DOHH2 (cell line): ENCODE data around the gene LANCL1.

Source experiments
- H3F3A ChIP-seq: fragments of 200-600 bp; sonication (generic), shearing (Covaris generic); 2 replicates; pipeline ENCODE4 v1.6.0; 2016; ENCODE audit warnings: antibody characterized with exemption, mild to moderate bottlenecking; ENCODE audit not compliant: control insufficient read depth, insufficient read depth
- H3K27ac ChIP-seq: fragments of 200-600 bp; sonication (generic); 2 replicates; pipeline ENCODE4 v1.5.1; 2014; ENCODE audit warnings: low read depth, mild to moderate bottlenecking, low read length, moderate library complexity
- H3K27me3 ChIP-seq: fragments of 200-600 bp; sonication (generic); 2 replicates; pipeline ENCODE4 v1.6.1; 2014; ENCODE audit warnings: mild to moderate bottlenecking, low read length, mixed read lengths; ENCODE audit not compliant: control insufficient read depth
- H3K36me3 ChIP-seq: fragments of 200-600 bp; sonication (generic); 2 replicates; pipeline ENCODE4 v1.6.1; 2014; ENCODE audit warnings: mild to moderate bottlenecking, low read length, moderate library complexity, mixed read lengths; ENCODE audit not compliant: control insufficient read depth
- H3K4me1 ChIP-seq: fragments of 200-600 bp; sonication (generic); 2 replicates; pipeline ENCODE4 v1.6.1; 2014; ENCODE audit warnings: mild to moderate bottlenecking, low read length, mixed read lengths; ENCODE audit not compliant: control insufficient read depth
- H3K4me2 ChIP-seq: fragments of 200-600 bp; sonication (generic); 2 replicates; pipeline ENCODE4 v1.6.0; 2014; ENCODE audit warnings: mild to moderate bottlenecking, low read length, moderate library complexity
- H3K4me3 ChIP-seq: fragments of 200-600 bp; sonication (generic); 2 replicates; pipeline ENCODE4 v1.5.1; 2014; ENCODE audit warnings: mild to moderate bottlenecking, low read length, mixed read lengths
- H3K79me2 ChIP-seq: fragments of 200-600 bp; sonication (generic); 2 replicates; pipeline ENCODE4 v1.6.1; 2014; ENCODE audit warnings: mild to moderate bottlenecking, low read length, mixed read lengths; ENCODE audit not compliant: control insufficient read depth
- H3K9me2 ChIP-seq: fragments of 200-600 bp; sonication (generic); replicated peaks from 2 replicates; pipeline ENCODE4 v1.6.1; 2014; ENCODE audit warnings: mild to moderate bottlenecking, low read length, mixed read lengths; ENCODE audit not compliant: control insufficient read depth
- H3K9me3 ChIP-seq: fragments of 200-600 bp; sonication (generic); 2 replicates; pipeline ENCODE4 v1.6.1; 2014; ENCODE audit warnings: antibody characterized with exemption, low read length, mixed read lengths; ENCODE audit not compliant: control insufficient read depth, insufficient read depth
- H4K20me1 ChIP-seq: fragments of 200-600 bp; sonication (generic); 2 replicates; pipeline ENCODE4 v1.6.0; 2014; ENCODE audit warnings: low read depth, mild to moderate bottlenecking, antibody characterized with exemption, low read length, moderate library complexity; ENCODE audit not compliant: control insufficient read depth, insufficient read depth
- EZH2phosphoT487 ChIP-seq: fragments of 200-600 bp; sonication (generic); IDR thresholded peaks from 2 replicates; pipeline ENCODE4 v1.6.1; 2017; ENCODE audit warnings: borderline replicate concordance, mild to moderate bottlenecking, antibody characterized with exemption, low read length, moderate library complexity, mixed read lengths
- TF ChIP-seq, protein P1 (sequence below): fragments of 200-600 bp; sonication (generic); IDR thresholded peaks from one replicate; pipeline ENCODE4 v1.5.1; 2014; ENCODE audit warnings: antibody characterized with exemption, mild to moderate bottlenecking, low read depth, low read length; ENCODE audit not compliant: poor library complexity, severe bottlenecking

LANCL1 gene

GRCh38 chr2:210435439-210435838 lies 41.1 kb downstream of the LANCL1 start:
- TF ChIP-seq, protein P1, sequence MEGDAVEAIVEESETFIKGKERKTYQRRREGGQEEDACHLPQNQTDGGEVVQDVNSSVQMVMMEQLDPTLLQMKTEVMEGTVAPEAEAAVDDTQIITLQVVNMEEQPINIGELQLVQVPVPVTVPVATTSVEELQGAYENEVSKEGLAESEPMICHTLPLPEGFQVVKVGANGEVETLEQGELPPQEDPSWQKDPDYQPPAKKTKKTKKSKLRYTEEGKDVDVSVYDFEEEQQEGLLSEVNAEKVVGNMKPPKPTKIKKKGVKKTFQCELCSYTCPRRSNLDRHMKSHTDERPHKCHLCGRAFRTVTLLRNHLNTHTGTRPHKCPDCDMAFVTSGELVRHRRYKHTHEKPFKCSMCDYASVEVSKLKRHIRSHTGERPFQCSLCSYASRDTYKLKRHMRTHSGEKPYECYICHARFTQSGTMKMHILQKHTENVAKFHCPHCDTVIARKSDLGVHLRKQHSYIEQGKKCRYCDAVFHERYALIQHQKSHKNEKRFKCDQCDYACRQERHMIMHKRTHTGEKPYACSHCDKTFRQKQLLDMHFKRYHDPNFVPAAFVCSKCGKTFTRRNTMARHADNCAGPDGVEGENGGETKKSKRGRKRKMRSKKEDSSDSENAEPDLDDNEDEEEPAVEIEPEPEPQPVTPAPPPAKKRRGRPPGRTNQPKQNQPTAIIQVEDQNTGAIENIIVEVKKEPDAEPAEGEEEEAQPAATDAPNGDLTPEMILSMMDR = no peak
- no peak for TF ChIP-seq EZH2phosphoT487
- no peaks in the 10 kb centered on the region for H3K9me2 ChIP-seq
- peaks cover 45% of the 10 kb centered on the region for H3K36me3 ChIP-seq
- no peaks in the 10 kb centered on the region for H4K20me1 ChIP-seq
- no peak overlapping the region for H3K27ac ChIP-seq
- no peak overlapping the region for H3K4me3 ChIP-seq
- H3K27me3 ChIP-seq = no peaks in the 10 kb centered on the region
- H3K79me2 ChIP-seq = no peaks in the 10 kb centered on the region
- H3K9me3 ChIP-seq = no peaks in the 10 kb centered on the region
- H3K4me1 ChIP-seq = no peaks in the 10 kb centered on the region
- no peaks in the 10 kb centered on the region for H3F3A ChIP-seq
- no peak overlapping the region for H3K4me2 ChIP-seq

DNA sequence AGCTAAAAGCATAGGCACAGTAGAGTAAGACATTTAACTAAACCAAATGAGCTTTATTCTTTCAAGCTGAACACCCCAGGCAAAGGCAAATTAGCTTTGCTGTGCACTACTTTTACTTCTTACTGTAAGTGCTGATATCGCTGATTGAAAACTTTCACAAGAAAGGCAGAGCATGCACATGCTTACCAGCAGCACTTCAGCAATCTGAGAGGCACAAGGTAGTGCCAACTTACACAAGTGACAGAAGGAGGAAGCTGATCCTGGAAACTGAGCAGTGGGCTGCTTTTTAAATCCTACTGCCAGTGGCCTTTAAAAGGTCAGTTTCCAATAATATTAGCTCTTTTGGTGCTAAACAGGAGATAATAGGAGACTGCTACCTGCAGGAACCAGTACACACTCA lies 43.9 kb downstream of the LANCL1 start:
- Histone ChIP-seq H3K36me3 (peaks cover 44% of the 10 kb centered on the region), H3K27me3 (no peaks in the 10 kb centered on the region), H3K79me2 (no peaks in the 10 kb centered on the region), H3K27ac (no peak overlapping the region), H4K20me1 (no peaks in the 10 kb centered on the region), H3F3A (no peaks in the 10 kb centered on the region), H3K4me3 (no peak overlapping the region), H3K9me3 (no peaks in the 10 kb centered on the region), H3K4me1 (no peaks in the 10 kb centered on the region), H3K9me2 (no peaks in the 10 kb centered on the region), H3K4me2 (no peak overlapping the region)
- TF ChIP-seq EZH2phosphoT487 = no peak
- TF ChIP-seq, protein P1 = no peak

DNA sequence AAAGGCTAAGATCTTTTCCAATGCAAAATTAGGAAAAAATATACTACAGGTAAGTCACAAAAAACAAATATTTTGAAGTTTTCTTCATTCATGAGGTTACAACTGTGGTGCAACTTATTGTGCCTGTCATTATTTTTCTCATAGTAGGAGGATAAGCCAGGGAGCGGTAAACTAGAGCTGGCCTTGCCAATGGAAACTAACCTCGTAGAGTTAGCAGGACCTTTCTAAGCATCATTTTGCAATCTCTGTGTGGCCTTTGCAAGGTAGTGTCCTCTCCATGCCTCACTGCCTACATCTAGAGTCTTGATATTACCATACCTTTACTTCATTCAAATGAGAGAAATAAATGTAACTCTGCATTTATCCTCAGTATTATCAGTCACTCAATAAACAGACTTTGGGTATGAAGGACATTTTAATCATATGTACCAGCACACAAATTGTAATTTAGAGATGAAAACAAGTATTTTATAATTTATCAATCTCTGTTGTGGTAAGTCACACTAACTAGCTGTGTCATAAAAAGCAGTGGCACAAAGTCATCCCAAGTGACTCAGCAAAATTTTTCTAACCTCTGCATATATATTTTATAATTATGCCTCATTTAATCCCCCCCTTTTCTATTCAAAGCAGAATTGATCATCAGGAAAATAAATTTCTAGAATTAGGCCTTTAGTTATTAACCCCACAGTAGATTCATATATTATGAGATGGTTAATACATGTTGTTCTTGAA lies 47.0 kb downstream of the LANCL1 start:
- no peaks in the 10 kb centered on the region for H3F3A ChIP-seq
- no peaks in the 10 kb centered on the region for H3K27me3 ChIP-seq
- no peak overlapping the region for H3K4me2 ChIP-seq
- no peaks in the 10 kb centered on the region for H4K20me1 ChIP-seq
- no peaks in the 10 kb centered on the region for H3K79me2 ChIP-seq
- no peaks in the 10 kb centered on the region; the same call in 1 of the 2 replicates for H3K9me3 ChIP-seq
- H3K4me3 ChIP-seq = no peak overlapping the region
- no peak for TF ChIP-seq EZH2phosphoT487
- TF ChIP-seq, protein P1 = no peak
- H3K4me1 ChIP-seq = no peaks in the 10 kb centered on the region
- no peak overlapping the region for H3K27ac ChIP-seq
- H3K9me2 ChIP-seq = no peaks in the 10 kb centered on the region
- H3K36me3 ChIP-seq = peaks cover 23% of the 10 kb centered on the region
